ENCODE measurements around the gene PROZ.

PROZ gene

GRCh38 chr13:113120300-113121182, 37.9 kb upstream of the PROZ start:
- DNase-seq, result no peak

GRCh38 chr13:113121183-113121927, 37.1 kb upstream of the PROZ start:
- no peak for DNase-seq

- no peak for DNase-seq
Observed at GRCh38 chr13:113121928-113122471, 36.4 kb upstream of the PROZ start.

- DNase-seq, result no peak
Observed at GRCh38 chr13:113122550-113123225, 35.8 kb upstream of the PROZ start, which contains the start of gene F10. Gene F10, plus strand, starts transcription at chr13:113122799. Its CDS starts 57 bp downstream, at chr13:113122856.

GRCh38 chr13:113123226-113124201, 34.9 kb upstream of the PROZ start:
- DNase-seq, result peak in 1 of 2 experiments; percentile 43

GRCh38 chr13:113124211-113124970, 34.1 kb upstream of the PROZ start:
- DNase-seq, result no peak

GRCh38 chr13:113125506-113126264, 32.8 kb upstream of the PROZ start:
- no peak for DNase-seq

GRCh38 chr13:113126265-113127150, 31.9 kb upstream of the PROZ start:
- no peak for DNase-seq

- DNase-seq, result no peak
Observed at GRCh38 chr13:113129480-113129879, 29.0 kb upstream of the PROZ start.

GRCh38 chr13:113129921-113130750, 28.3 kb upstream of the PROZ start:
- DNase-seq, result no peak

GRCh38 chr13:113135281-113135760, 23.1 kb upstream of the PROZ start:
- DNase-seq, result no peak

GRCh38 chr13:113137691-113138298, 20.7 kb upstream of the PROZ start:
- no peak for DNase-seq

GRCh38 chr13:113138792-113139551, 19.5 kb upstream of the PROZ start:
- DNase-seq, result no peak

- no peak for DNase-seq
Observed at GRCh38 chr13:113139577-113139976, 18.9 kb upstream of the PROZ start.

- DNase-seq, result no peak
Observed at GRCh38 chr13:113140677-113141600, 17.5 kb upstream of the PROZ start.

- no peak for DNase-seq
Observed at GRCh38 chr13:113141601-113141970, 16.9 kb upstream of the PROZ start.

Data from activated T-cell treated with anti-CD3 and anti-CD28 coated beads, Interleukin-2, amount 50 U/mL, for 48 hours (primary cell).